GM21619 (cell line): ENCODE data around the gene BABAM1.

Experiments used
- ATAC-seq: cut with Tn5 transposase; IDR thresholded peaks from one replicate; pipeline ENCODE4 v1.9.1; 2021; ENCODE audit not compliant: unreplicated experiment

BABAM1 gene

GRCh38 chr19:17321655-17322489, 54.6 kb downstream of the BABAM1 start:
- no peak for ATAC-seq

- no peak for ATAC-seq
Observed at GRCh38 chr19:17322854-17323253, 55.6 kb downstream of the BABAM1 start.

GRCh38 chr19:17323300-17323963, 56.2 kb downstream of the BABAM1 start:
- no peak for ATAC-seq

- no peak for ATAC-seq
Observed at GRCh38 chr19:17323964-17324332, 56.7 kb downstream of the BABAM1 start.

GRCh38 chr19:17324357-17325114, 57.3 kb downstream of the BABAM1 start:
- no peak for ATAC-seq

- ATAC-seq = no peak
Observed at GRCh38 chr19:17325133-17325532, 57.9 kb downstream of the BABAM1 start.

- ATAC-seq = no peak
Observed at GRCh38 chr19:17325881-17326594, 58.8 kb downstream of the BABAM1 start.

GRCh38 chr19:17326595-17326966, 59.3 kb downstream of the BABAM1 start:
- ATAC-seq = no peak

GRCh38 chr19:17327068-17327653, 59.9 kb downstream of the BABAM1 start:
- no peak for ATAC-seq

- no peak for ATAC-seq
Observed at GRCh38 chr19:17327654-17328516, 60.6 kb downstream of the BABAM1 start.
